ENCODE results near the gene OSMR. TPM values are rescaled to one million over a fixed set of nuclear protein-coding genes. Genes with fewer than 3 reads are reported as not detected.

OSMR gene
- total and polyA plus RNA-seq, 9 donors = 16.6 to 87.1 (median 48.9) TPM

- Histone ChIP-seq H3K4me1 (ENCODE audit: insufficient read depth) (no peaks in the 10 kb centered on the region), H3K4me3 (no peak overlapping the region), H3K9me3 (no peaks in the 10 kb centered on the region), H3K27me3 (no peaks in the 10 kb centered on the region), H3K27ac (no peak overlapping the region), H3K36me3 (no peaks in the 10 kb centered on the region)
- DNase-seq = no peak
- intact Hi-C loops (cut with DNase I) = loop anchor here in 1 of 4 donors (10.0 kb wide), 1 partner anchor 72 kb away; the partner anchor contains the start of gene OSMR
- 76 to 78% (median 76%) methylated on average over 7 of the region's 7 CpGs for WGBS, 3 donors
- TF ChIP-seq CTCF (IDR thresholded peaks at IDR 0.05) = no peak
These were observed 71.0 kb downstream of the OSMR start for GRCh38 chr5:38916802-38917201.

GRCh38 chr5:38921174-38921573 is 75.4 kb downstream of the OSMR start:
- H3K4me3 ChIP-seq = no peak overlapping the region
- no peaks in the 10 kb centered on the region for H3K9me3 ChIP-seq
- no peaks in the 10 kb centered on the region for H3K27me3 ChIP-seq
- peaks cover 3% of the 10 kb centered on the region for H3K4me1 ChIP-seq (ENCODE audit: insufficient read depth)
- 66 to 84% (median 83%) methylated on average over 1 of the region's 1 CpG for WGBS, 3 donors
- no peak for DNase-seq
- intact Hi-C loops (cut with DNase I) = no loop called here
- no peaks in the 10 kb centered on the region for H3K36me3 ChIP-seq
- no peak overlapping the region for H3K27ac ChIP-seq
- TF ChIP-seq POLR2A (IDR thresholded peaks at IDR 0.05) (no peak), EP300 (IDR thresholded peaks at IDR 0.05) (no peak), CTCF (IDR thresholded peaks at IDR 0.05) (no peak)

- Histone ChIP-seq H3K27me3 (no peaks in the 10 kb centered on the region), H3K9me3 (no peaks in the 10 kb centered on the region), H3K36me3 (no peaks in the 10 kb centered on the region), H3K4me3 (no peak overlapping the region), H3K27ac (no peak overlapping the region), H3K4me1 (ENCODE audit: insufficient read depth) (peaks cover 3% of the 10 kb centered on the region)
- WGBS, 3 donors = 15 to 50% (median 40%) methylated on average over 1 of the region's 1 CpG
- intact Hi-C loops (cut with DNase I) = no loop called here
- DNase-seq = peak in 4 of 5 donors; percentile 40 to 65 (median 46)
- TF ChIP-seq CTCF (IDR thresholded peaks at IDR 0.05) (peak in 2 of 3 donors; percentile 20), POLR2A (IDR thresholded peaks at IDR 0.05) (no peak), EP300 (IDR thresholded peaks at IDR 0.05) (no peak)
These were observed 76.4 kb downstream of the OSMR start for GRCh38 chr5:38922199-38922598.

GRCh38 chr5:38923661-38924451 is 78.0 kb downstream of the OSMR start:
- H3K27ac ChIP-seq = peak overlapping the region in 1 of 2 donors; percentile 4
- H3K4me1 ChIP-seq (ENCODE audit: insufficient read depth) = peaks cover 3% of the 10 kb centered on the region
- no peak for DNase-seq
- intact Hi-C loops (cut with DNase I) = no loop called here
- no peak overlapping the region for H3K4me3 ChIP-seq
- H3K36me3 ChIP-seq = no peaks in the 10 kb centered on the region
- TF ChIP-seq POLR2A (IDR thresholded peaks at IDR 0.05) (no peak), EP300 (IDR thresholded peaks at IDR 0.05) (no peak), CTCF (IDR thresholded peaks at IDR 0.05) (no peak)
- WGBS, 3 donors = 14 to 23% (median 17%) methylated on average over 3 of the region's 3 CpGs
- no peaks in the 10 kb centered on the region for H3K27me3 ChIP-seq
- no peaks in the 10 kb centered on the region for H3K9me3 ChIP-seq

Measured in ovary (tissue), 9 donors.